SK-N-SH (cell line): ENCODE data around the gene BAAT. TPM values are rescaled to one million over a fixed set of nuclear protein-coding genes. Genes with fewer than 3 reads are reported as not detected.

Experiments used
- CTCF ChIA-PET: fragments of 300-600, 350-600 bp; formaldehyde crosslinking; extraction: SDS; loops from one replicate; lab custom pipeline; 2021; lab: Yijun Ruan, JAX
- POLR2A ChIA-PET: fragments of 350-600 bp; sonication (Branson Sonifier 250); formaldehyde crosslinking; extraction: SDS; loops from one replicate; lab custom pipeline; 2020; ENCODE audit warnings: antibody characterized with exemption, inconsistent platforms; lab: Yijun Ruan, JAX
- DNase-seq: peaks from one replicate; pipeline ENCODE4 v3.0.0; 2012
- H2AFZ ChIP-seq: fragments of 200-600 bp; sonication (generic); 2 replicates; pipeline ENCODE4 v1.8.1; 2016; ENCODE audit warnings: antibody characterized with exemption, mild to moderate bottlenecking, low read depth
- H3F3A ChIP-seq: fragments of 200-600 bp; sonication (generic); replicated peaks from 2 replicates; pipeline ENCODE3; 2016; ENCODE audit warnings: antibody characterized with exemption, mild to moderate bottlenecking; ENCODE audit not compliant: insufficient read depth
- H3K27ac ChIP-seq, 2 experiments: fragments of 200-500 bp in 1 of 2; fragments of 200-600 bp in 1 of 2; sonication (Bioruptor generic) in 1 of 2; sonication (generic), shearing (Covaris generic) in 1 of 2; 2 replicates each; pipeline versions ENCODE4 v1.5.1 to v1.6.1; 2014 to 2016; ENCODE audit warnings: low read depth in 2 of 2, inconsistent platforms in 1 of 2, low read length in 1 of 2, mild to moderate bottlenecking in 1 of 2, mixed read lengths in 1 of 2
- H3K27me3 ChIP-seq: fragments of 200-600 bp; sonication (generic), shearing (Covaris generic); 2 replicates; pipeline ENCODE4 v1.6.1; 2016; ENCODE audit warnings: mixed run types; ENCODE audit not compliant: insufficient read depth
- H3K36me3 ChIP-seq, 2 experiments: fragments of 200-500 bp in 1 of 2; fragments of 200-600 bp in 1 of 2; sonication (Bioruptor generic) in 1 of 2; sonication (generic) in 1 of 2; replicated peaks in 1 of 2; 2 replicates each; pipeline versions ENCODE3 to v1.5.1; 2014 to 2016; ENCODE audit warnings: low read length in 1 of 2, mild to moderate bottlenecking in 1 of 2; ENCODE audit not compliant: insufficient read depth in 2 of 2, control insufficient read depth in 1 of 2
- H3K4me1 ChIP-seq, 2 experiments: fragments of 200-500 bp in 1 of 2; fragments of 200-600 bp in 1 of 2; sonication (Bioruptor generic) in 1 of 2; sonication (generic), shearing (Covaris generic) in 1 of 2; 2 replicates each; pipeline versions ENCODE4 v1.5.1 to v1.6.1; 2014 to 2016; ENCODE audit warnings: low read depth in 1 of 2, low read length in 1 of 2, mixed run types in 1 of 2; ENCODE audit not compliant: insufficient read depth in 2 of 2, control insufficient read depth in 1 of 2
- H3K4me2 ChIP-seq: fragments of 200-600 bp; sonication (generic), shearing (Covaris generic); 2 replicates; pipeline ENCODE4 v1.6.1; 2017; ENCODE audit warnings: mixed run types
- H3K4me3 ChIP-seq, 2 experiments: fragments of 200-500 bp in 1 of 2; fragments of 200-600 bp in 1 of 2; sonication (Bioruptor generic) in 1 of 2; sonication (generic), shearing (Covaris generic) in 1 of 2; 2 replicates each; pipeline versions ENCODE4 v1.5.1 to v1.8.1; 2014 to 2016; ENCODE audit warnings: low read depth in 2 of 2, inconsistent platforms in 1 of 2, low read length in 1 of 2, mild to moderate bottlenecking in 1 of 2, mixed read lengths in 1 of 2, moderate library complexity in 1 of 2
- H3K79me2 ChIP-seq: fragments of 200-600 bp; sonication (generic); 2 replicates; pipeline ENCODE4 v1.8.1; 2017; ENCODE audit warnings: mild to moderate bottlenecking; ENCODE audit not compliant: insufficient read depth
- H3K9ac ChIP-seq: fragments of 200-600 bp; sonication (generic); 2 replicates; pipeline ENCODE4 v1.6.1; 2017; ENCODE audit warnings: mixed run types
- H3K9me2 ChIP-seq: fragments of 200-600 bp; sonication (generic); 2 replicates; pipeline ENCODE4 v1.6.1; 2017; ENCODE audit warnings: mixed run types
- H3K9me3 ChIP-seq: fragments of 200-600 bp; sonication (generic); 2 replicates; pipeline ENCODE4 v1.6.1; 2017; ENCODE audit warnings: mixed run types, mild to moderate bottlenecking, moderate library complexity
- H4K20me1 ChIP-seq: fragments of 200-600 bp; sonication (generic); 2 replicates; pipeline ENCODE4 v1.6.1; 2017; ENCODE audit warnings: mild to moderate bottlenecking, mixed run types; ENCODE audit not compliant: insufficient read depth
- CTCF ChIP-seq: fragments of 200-600 bp; sonication (generic); IDR thresholded peaks from 2 replicates; pipeline ENCODE4 v1.6.1; 2017; ENCODE audit warnings: antibody characterized with exemption, mild to moderate bottlenecking, moderate library complexity
- FOSL2 ChIP-seq: IDR thresholded peaks from 2 replicates; pipeline ENCODE4 v1.4.0; 2012; ENCODE audit warnings: low read depth, mild to moderate bottlenecking, moderate library complexity, borderline replicate concordance
- FOXJ3 ChIP-seq: sonication (generic); formaldehyde crosslinking; IDR thresholded peaks from 2 replicates; pipeline ENCODE4 v1.5.1; 2020; ENCODE audit warnings: mild to moderate bottlenecking, missing genetic modification reagents
- FOXM1 ChIP-seq: IDR thresholded peaks from 2 replicates; pipeline ENCODE4 v1.4.0; 2012; ENCODE audit warnings: low read depth, mild to moderate bottlenecking
- NRF1 ChIP-seq: IDR thresholded peaks from 2 replicates; pipeline ENCODE4 v1.6.1; 2012; ENCODE audit warnings: low read depth, mild to moderate bottlenecking, low read length
- RCOR1 ChIP-seq: fragments of 150-350 bp; IDR thresholded peaks from 2 replicates; pipeline ENCODE4 v1.6.1; 2017; ENCODE audit warnings: antibody characterized with exemption, low read length
- SIN3A ChIP-seq: IDR thresholded peaks from 2 replicates; pipeline ENCODE4 v1.6.1; 2012; ENCODE audit warnings: low read depth, mild to moderate bottlenecking, low read length, moderate library complexity, borderline replicate concordance
- SMC3 ChIP-seq: IDR thresholded peaks from 2 replicates; pipeline ENCODE4 v1.6.1; 2012; ENCODE audit warnings: low read depth, low read length, improper control_type of control experiment
- TEAD4 ChIP-seq: IDR thresholded peaks from 2 replicates; pipeline ENCODE4 v1.4.0; 2012; ENCODE audit warnings: mild to moderate bottlenecking, borderline replicate concordance; ENCODE audit not compliant: insufficient read depth
- YY1 ChIP-seq: IDR thresholded peaks from 2 replicates; pipeline ENCODE4 v1.4.0; 2012; ENCODE audit warnings: low read depth, mild to moderate bottlenecking
- WGBS: methylation state at CpG from one replicate; pipeline ENCODE4 v1.1.6; 2017; ENCODE audit warnings: low lambda C conversion rate; 5-methylcytosine and 5-hydroxymethylcytosine counted together
- polyA plus RNA-seq, 3 experiments: library from polyadenylated mRNA; depleted of rRNA; stranded (reverse); fragments of >200 nt; gene quantifications; 2 replicates each; pipeline ENCODE4 v1.2.3, GENCODE V29; 2012

Gene BAAT
- polyA plus RNA-seq, 1 of the 3 experiments (the other 2 are of a cell fraction), result 0.02 TPM

GRCh38 chr9:101394687-101395086, 9.9 kb upstream of the BAAT start:
- 95% methylated on average over 1 of the region's 1 CpG for WGBS
- ChIA-PET CTCF (no interaction called here), POLR2A (no interaction called here)
- Histone ChIP-seq H3K27ac (no peak overlapping the region), H3K27me3 (no peaks in the 10 kb centered on the region), H3K4me1 (peaks cover 2% of the 10 kb centered on the region in 2 experiments; a peak in 3 of 4 replicates), H3F3A (no peaks in the 10 kb centered on the region), H3K4me3 (no peak overlapping the region), H3K9me3 (0 out of 2 replicates have a peak, but pooled peaks cover 5% of the 10 kb centered on the region), H2AFZ (no peak overlapping the region), H3K9me2 (no peaks in the 10 kb centered on the region)
- no peak for TF ChIP-seq SMC3
- TF ChIP-seq SIN3A, result no peak
- no peak for TF ChIP-seq FOSL2
- no peak for TF ChIP-seq FOXJ3 (CRISPR knock-in tag)
- TF ChIP-seq RCOR1, result no peak
- no peak for TF ChIP-seq NRF1
- no peak for TF ChIP-seq YY1
- TF ChIP-seq, all 33 proteins: peak for 0
- Histone ChIP-seq H3K9ac (no peak overlapping the region), H3K36me3 (peaks cover 16 to 38% of the 10 kb centered on the region in 2 experiments), H3K79me2 (peaks cover 84% of the 10 kb centered on the region), H3K4me2 (no peak overlapping the region), H4K20me1 (no peaks in the 10 kb centered on the region)
- DNase-seq, result no peak

- peaks cover 73% of the 10 kb centered on the region for H3K79me2 ChIP-seq
- no peak for TF ChIP-seq FOXM1
- 97% methylated on average over 3 of the region's 3 CpGs for WGBS
- no peaks in the 10 kb centered on the region; a peak in 1 of 4 replicates for H3K4me1 ChIP-seq
- DNase-seq, result no peak
- 0 out of 2 replicates have a peak, but pooled peaks cover 5% of the 10 kb centered on the region for H3K9me3 ChIP-seq
- ChIA-PET POLR2A (no interaction called here), CTCF (no interaction called here)
- no peak overlapping the region for H3K4me2 ChIP-seq
- no peak overlapping the region for H2AFZ ChIP-seq
- H3K27ac ChIP-seq, result no peak overlapping the region
- H3K9ac ChIP-seq, result no peak overlapping the region
- H3K9me2 ChIP-seq, result no peaks in the 10 kb centered on the region
- peaks cover 32 to 44% of the 10 kb centered on the region in 2 experiments for H3K36me3 ChIP-seq
- H3K27me3 ChIP-seq, result no peaks in the 10 kb centered on the region
- no peak overlapping the region for H3K4me3 ChIP-seq
- H4K20me1 ChIP-seq, result no peaks in the 10 kb centered on the region
- no peaks in the 10 kb centered on the region for H3F3A ChIP-seq
Observed at GRCh38 chr9:101393135-101393534, 8.3 kb upstream of the BAAT start.

GRCh38 chr9:101388507-101388993, 3.7 kb upstream of the BAAT start:
- H3K4me1 ChIP-seq, result no peaks in the 10 kb centered on the region; a peak in 1 of 4 replicates
- no peak for TF ChIP-seq YY1
- peak; percentile 47 for TF ChIP-seq CTCF
- TF ChIP-seq TEAD4, result no peak
- H3K9me3 ChIP-seq, result peaks cover 5% of the 10 kb centered on the region; the same call in 1 of the 2 replicates
- H3K4me3 ChIP-seq, result no peak overlapping the region
- no peaks in the 10 kb centered on the region for H4K20me1 ChIP-seq
- WGBS, result 76% methylated on average over 2 of the region's 2 CpGs
- no peak overlapping the region for H3K27ac ChIP-seq
- ChIA-PET POLR2A (no interaction called here), CTCF (interaction anchor here (0.7 to 3.7 kb wide), 14 partner anchors 8 to 278 kb away, joined by 3 to 19 read pairs (median 4); partner anchors contain the start of genes MRPL50 and ZNF189)
- H2AFZ ChIP-seq, result no peak overlapping the region
- no peak overlapping the region for H3K4me2 ChIP-seq
- no peak overlapping the region for H3K9ac ChIP-seq
- DNase-seq, result no peak
- peaks cover 42% of the 10 kb centered on the region in 2 experiments for H3K36me3 ChIP-seq
- H3K79me2 ChIP-seq, result peaks cover 28% of the 10 kb centered on the region
- H3K9me2 ChIP-seq, result no peaks in the 10 kb centered on the region
- H3F3A ChIP-seq, result no peaks in the 10 kb centered on the region
- no peaks in the 10 kb centered on the region for H3K27me3 ChIP-seq
